ENCODE data around the gene MZT1. TPM values are rescaled to one million over a fixed set of nuclear protein-coding genes. Genes with fewer than 3 reads are reported as not detected.

Gene MZT1
- total RNA-seq, 6 experiments from 2014 or later, result 1.0 to 2.0 (median 1.9) TPM

- H3K9me3 ChIP-seq, result no peaks in the 10 kb centered on the region
- H3K4me3 ChIP-seq, result no peak overlapping the region
- 58% methylated on average over 1 of the region's 1 CpG for WGBS (ENCODE audit: insufficient coverage, low coverage, low lambda C conversion rate, missing lambda C conversion rate)
- DNase-seq (no peak), ATAC-seq (no peak)
- no peaks in the 10 kb centered on the region for H3K27me3 ChIP-seq
- no peaks in the 10 kb centered on the region for H3K4me1 ChIP-seq
- intact Hi-C loops (cut with DNase I), result no loop called here
- TF ChIP-seq CTCF (IDR thresholded peaks at IDR 0.05), result no peak
- TF ChIP-seq POLR2A (IDR thresholded peaks at IDR 0.05), result no peak
- H3K36me3 ChIP-seq, result no peaks in the 10 kb centered on the region
- no peak overlapping the region for H3K27ac ChIP-seq
Measured at GRCh38 chr13:72680353-72680752, 47.1 kb downstream of the MZT1 start.

- no peaks in the 10 kb centered on the region for H3K9me3 ChIP-seq
- H3K4me3 ChIP-seq, result no peak overlapping the region
- TF ChIP-seq POLR2A (IDR thresholded peaks at IDR 0.05), result no peak
- no peak for TF ChIP-seq CTCF (IDR thresholded peaks at IDR 0.05)
- WGBS (ENCODE audit: insufficient coverage, low coverage, low lambda C conversion rate, missing lambda C conversion rate), result 11% methylated on average over 1 of the region's 1 CpG
- intact Hi-C loops (cut with DNase I), result no loop called here
- no peak for ATAC-seq
- no peaks in the 10 kb centered on the region for H3K36me3 ChIP-seq
- no peaks in the 10 kb centered on the region for H3K4me1 ChIP-seq
- DNase-seq, result no peak
- H3K27me3 ChIP-seq, result no peaks in the 10 kb centered on the region
- H3K27ac ChIP-seq, result no peak overlapping the region
Measured at GRCh38 chr13:72678312-72678711, 49.1 kb downstream of the MZT1 start.

GRCh38 chr13:72677431-72677830 lies 50.0 kb downstream of the MZT1 start:
- DNase-seq, result no peak
- ATAC-seq, result no peak
- no peak overlapping the region for H3K27ac ChIP-seq

GRCh38 chr13:72666391-72666790 lies 61.0 kb downstream of the MZT1 start:
- H3K4me3 ChIP-seq, result no peak overlapping the region
- TF ChIP-seq POLR2A (IDR thresholded peaks at IDR 0.05) (no peak), CTCF (IDR thresholded peaks at IDR 0.05) (no peak)
- no peaks in the 10 kb centered on the region for H3K27me3 ChIP-seq
- ATAC-seq, result no peak
- no peak overlapping the region for H3K27ac ChIP-seq
- H3K4me1 ChIP-seq, result no peaks in the 10 kb centered on the region
- no peaks in the 10 kb centered on the region for H3K9me3 ChIP-seq
- WGBS (ENCODE audit: insufficient coverage, low coverage, low lambda C conversion rate, missing lambda C conversion rate), result 45% methylated on average over 1 of the region's 1 CpG
- intact Hi-C loops (cut with DNase I), result no loop called here
- no peak for DNase-seq
- no peaks in the 10 kb centered on the region for H3K36me3 ChIP-seq

More at GRCh38 chr13:72677431-72677830, 50.0 kb downstream of the MZT1 start:
- H3K27me3 ChIP-seq, result no peaks in the 10 kb centered on the region
- no peaks in the 10 kb centered on the region for H3K4me1 ChIP-seq
- H3K36me3 ChIP-seq, result no peaks in the 10 kb centered on the region
- no peak overlapping the region for H3K4me3 ChIP-seq
- no peak for TF ChIP-seq CTCF (IDR thresholded peaks at IDR 0.05)
- TF ChIP-seq POLR2A (IDR thresholded peaks at IDR 0.05), result no peak
- intact Hi-C loops (cut with DNase I), result no loop called here
- H3K9me3 ChIP-seq, result no peaks in the 10 kb centered on the region

GRCh38 chr13:72662548-72662947 lies 64.9 kb downstream of the MZT1 start:
- Histone ChIP-seq H3K27ac (no peak overlapping the region), H3K4me3 (no peak overlapping the region), H3K9me3 (no peaks in the 10 kb centered on the region), H3K4me1 (no peaks in the 10 kb centered on the region), H3K27me3 (no peaks in the 10 kb centered on the region), H3K36me3 (no peaks in the 10 kb centered on the region)
- intact Hi-C loops (cut with DNase I), result no loop called here
- ATAC-seq (no peak), DNase-seq (no peak)
- TF ChIP-seq CTCF (IDR thresholded peaks at IDR 0.05) (no peak), POLR2A (IDR thresholded peaks at IDR 0.05) (no peak)

Measured in right lobe of liver (tissue), 6 donors.